ENCODE data around the gene TBPL1. TPM values are rescaled to one million over a fixed set of nuclear protein-coding genes. Genes with fewer than 3 reads are reported as not detected.

The TBPL1 gene
- 10 to 100 TPM in 1 of 2 donors, 1 to 10 TPM in 1; 5.4 to 34.6 TPM for total RNA-seq
- polyA plus RNA-seq = 10 to 100 TPM; 10.5 to 12.5 TPM

- Histone ChIP-seq H3K27me3 (ENCODE audit: control insufficient read depth in 4 of 4, insufficient read depth in 4 of 4, low read length in 3 of 4) (no peaks in the 10 kb centered on the region), H3K9ac (ENCODE audit: low read depth in 1 of 2, low read length in 2 of 2) (peak within 1 kb of the TSS; percentile 86 to 88), H3K4me3 (ENCODE audit: low read depth in 1 of 3, low read length in 3 of 3) (peak within 1 kb of the TSS; percentile 99), H3K27ac (ENCODE audit: low read depth in 1 of 2, low read length in 2 of 2) (peak within 1 kb of the TSS; percentile 87 to 92), H3K4me1 (ENCODE audit: control insufficient read depth in 4 of 4, insufficient read depth in 4 of 4, low read length in 3 of 4) (peaks cover 5 to 52% (median 31%) of the 10 kb centered on the region in 4 donors), H3K36me3 (ENCODE audit: control insufficient read depth in 4 of 4, insufficient read depth in 3 of 4, low read depth in 1 of 4, low read length in 3 of 4) (no peaks in the 10 kb centered on the region), H3K9me3 (ENCODE audit: control insufficient read depth in 4 of 4, low read length in 3 of 4) (no peaks in the 10 kb centered on the region)
- peak; percentile 92 for DNase-seq (ENCODE audit: low spot score)
- peak; percentile 69 to 89 for TF ChIP-seq GABPA (IDR thresholded peaks at IDR 0.05 in 1 of 2, conservative IDR thresholded peaks at IDR 0.05 in 1 of 2)
- TF ChIP-seq, protein P1, sequence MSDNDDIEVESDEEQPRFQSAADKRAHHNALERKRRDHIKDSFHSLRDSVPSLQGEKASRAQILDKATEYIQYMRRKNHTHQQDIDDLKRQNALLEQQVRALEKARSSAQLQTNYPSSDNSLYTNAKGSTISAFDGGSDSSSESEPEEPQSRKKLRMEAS (IDR thresholded peaks at IDR 0.05) = peak; percentile 96
- TF ChIP-seq HNF4G (IDR thresholded peaks at IDR 0.05) = no peak
- peak; percentile 69 for TF ChIP-seq YY1 (IDR thresholded peaks at IDR 0.05)
- peak; percentile 56 for TF ChIP-seq ZBTB33 (IDR thresholded peaks at IDR 0.05)
- peak; percentile 47 for TF ChIP-seq NR2F2 (IDR thresholded peaks at IDR 0.05)
- no peak for TF ChIP-seq FOXA2 (IDR thresholded peaks at IDR 0.05)
- TF ChIP-seq FOXA1 (IDR thresholded peaks at IDR 0.05) = peak; percentile 14
- TF ChIP-seq, protein P2, sequence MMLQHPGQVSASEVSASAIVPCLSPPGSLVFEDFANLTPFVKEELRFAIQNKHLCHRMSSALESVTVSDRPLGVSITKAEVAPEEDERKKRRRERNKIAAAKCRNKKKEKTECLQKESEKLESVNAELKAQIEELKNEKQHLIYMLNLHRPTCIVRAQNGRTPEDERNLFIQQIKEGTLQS (IDR thresholded peaks at IDR 0.05) = peak; percentile 22
- peak; percentile 85 for TF ChIP-seq TAF1 (conservative IDR thresholded peaks at IDR 0.05)
- TF ChIP-seq RXRA (IDR thresholded peaks at IDR 0.05) = peak; percentile 41 to 48
- no peak for TF ChIP-seq RAD21 (IDR thresholded peaks at IDR 0.05)
- TF ChIP-seq HNF4A (conservative IDR thresholded peaks at IDR 0.05) = peak; percentile 10 to 11
- peak; percentile 77 to 91 for TF ChIP-seq EGR1 (IDR thresholded peaks at IDR 0.05; ENCODE audit: low read depth in 2 of 2)
- no peak for TF ChIP-seq CTCF (IDR thresholded peaks at IDR 0.05; ENCODE audit: low read depth, low read length, missing input control)
- TF ChIP-seq, protein P3, sequence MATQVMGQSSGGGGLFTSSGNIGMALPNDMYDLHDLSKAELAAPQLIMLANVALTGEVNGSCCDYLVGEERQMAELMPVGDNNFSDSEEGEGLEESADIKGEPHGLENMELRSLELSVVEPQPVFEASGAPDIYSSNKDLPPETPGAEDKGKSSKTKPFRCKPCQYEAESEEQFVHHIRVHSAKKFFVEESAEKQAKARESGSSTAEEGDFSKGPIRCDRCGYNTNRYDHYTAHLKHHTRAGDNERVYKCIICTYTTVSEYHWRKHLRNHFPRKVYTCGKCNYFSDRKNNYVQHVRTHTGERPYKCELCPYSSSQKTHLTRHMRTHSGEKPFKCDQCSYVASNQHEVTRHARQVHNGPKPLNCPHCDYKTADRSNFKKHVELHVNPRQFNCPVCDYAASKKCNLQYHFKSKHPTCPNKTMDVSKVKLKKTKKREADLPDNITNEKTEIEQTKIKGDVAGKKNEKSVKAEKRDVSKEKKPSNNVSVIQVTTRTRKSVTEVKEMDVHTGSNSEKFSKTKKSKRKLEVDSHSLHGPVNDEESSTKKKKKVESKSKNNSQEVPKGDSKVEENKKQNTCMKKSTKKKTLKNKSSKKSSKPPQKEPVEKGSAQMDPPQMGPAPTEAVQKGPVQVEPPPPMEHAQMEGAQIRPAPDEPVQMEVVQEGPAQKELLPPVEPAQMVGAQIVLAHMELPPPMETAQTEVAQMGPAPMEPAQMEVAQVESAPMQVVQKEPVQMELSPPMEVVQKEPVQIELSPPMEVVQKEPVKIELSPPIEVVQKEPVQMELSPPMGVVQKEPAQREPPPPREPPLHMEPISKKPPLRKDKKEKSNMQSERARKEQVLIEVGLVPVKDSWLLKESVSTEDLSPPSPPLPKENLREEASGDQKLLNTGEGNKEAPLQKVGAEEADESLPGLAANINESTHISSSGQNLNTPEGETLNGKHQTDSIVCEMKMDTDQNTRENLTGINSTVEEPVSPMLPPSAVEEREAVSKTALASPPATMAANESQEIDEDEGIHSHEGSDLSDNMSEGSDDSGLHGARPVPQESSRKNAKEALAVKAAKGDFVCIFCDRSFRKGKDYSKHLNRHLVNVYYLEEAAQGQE (IDR thresholded peaks at IDR 0.05) = peak; percentile 92
- TF ChIP-seq SP1 (IDR thresholded peaks at IDR 0.05) = peak; percentile 59
- peak in 1 of 2 donors; percentile 27 for TF ChIP-seq JUND (IDR thresholded peaks at IDR 0.05)
- WGBS = under 1% methylated on average over 64 of the region's 64 CpGs
Measured at GRCh38 chr6:133952815-133953633, at the start of gene TBPL1. Gene TBPL1, plus strand, starts transcription at chr6:133953224. Its CDS starts 26,902 bp downstream, at chr6:133980126.

Measured in liver (tissue), 9 donors.